ENCODE measurements around the gene MYO19.
"Not testable (repeated sequence)": the region's sequence is repeated elsewhere in the genome, so short reads cannot be mapped to it uniquely, and the experiment has no call there.

The MYO19 gene

GRCh38 chr17:36533935-36534839 lies 481 bp downstream of the MYO19 start:
- DNase-seq (ENCODE audit: low spot score), result peak; percentile 86

GRCh38 chr17:36532435-36532975 lies 2.2 kb downstream of the MYO19 start:
- DNase-seq (ENCODE audit: low spot score), result no peak

GRCh38 chr17:36529121-36529520 lies 5.5 kb downstream of the MYO19 start:
- no peak for DNase-seq (ENCODE audit: low spot score)

GRCh38 chr17:36527621-36528250 lies 6.9 kb downstream of the MYO19 start:
- DNase-seq (ENCODE audit: low spot score), result peak; percentile 77

- no peak for DNase-seq (ENCODE audit: low spot score)
These were observed 8.8 kb downstream of the MYO19 start for GRCh38 chr17:36525888-36526287.

GRCh38 chr17:36525113-36525512 lies 9.6 kb downstream of the MYO19 start:
- DNase-seq (ENCODE audit: low spot score), result no peak

- DNase-seq (ENCODE audit: low spot score), result peak; percentile 19
These were observed 10.2 kb downstream of the MYO19 start for GRCh38 chr17:36524428-36524876.

- DNase-seq (ENCODE audit: low spot score), result peak; percentile 50
These were observed 11.6 kb downstream of the MYO19 start for GRCh38 chr17:36523113-36523512.

- DNase-seq (ENCODE audit: low spot score), result peak; percentile 9
These were observed 18.8 kb downstream of the MYO19 start for GRCh38 chr17:36515837-36516236.

- DNase-seq (ENCODE audit: low spot score), result peak; percentile 17
These were observed 19.8 kb downstream of the MYO19 start for GRCh38 chr17:36514856-36515255.

- DNase-seq (ENCODE audit: low spot score), result peak; percentile 24
These were observed 22.0 kb downstream of the MYO19 start for GRCh38 chr17:36512641-36513040.

- DNase-seq (ENCODE audit: low spot score), result peak; percentile 32
These were observed 23.5 kb downstream of the MYO19 start for GRCh38 chr17:36511216-36511615.

GRCh38 chr17:36510636-36511035 lies 24.0 kb downstream of the MYO19 start:
- peak; percentile 70 for DNase-seq (ENCODE audit: low spot score)

GRCh38 chr17:36509272-36509985 lies 25.2 kb downstream of the MYO19 start:
- DNase-seq (ENCODE audit: low spot score), result peak; percentile 18

GRCh38 chr17:36508439-36508838 lies 26.2 kb downstream of the MYO19 start:
- DNase-seq (ENCODE audit: low spot score), result not testable (repeated sequence)

GRCh38 chr17:36507266-36507665 lies 27.4 kb downstream of the MYO19 start:
- DNase-seq (ENCODE audit: low spot score), result peak; percentile 19

- peak; percentile 39 for DNase-seq (ENCODE audit: low spot score)
These were observed 27.8 kb downstream of the MYO19 start for GRCh38 chr17:36506831-36507230.

GRCh38 chr17:36506249-36506826 lies 28.3 kb downstream of the MYO19 start:
- peak; percentile 33 for DNase-seq (ENCODE audit: low spot score)

- peak; percentile 34 for DNase-seq (ENCODE audit: low spot score)
These were observed 29.5 kb downstream of the MYO19 start for GRCh38 chr17:36505171-36505570.

GRCh38 chr17:36504156-36504545 lies 30.5 kb downstream of the MYO19 start:
- DNase-seq (ENCODE audit: low spot score), result peak; percentile 9

GRCh38 chr17:36503456-36504155 lies 31.1 kb downstream of the MYO19 start:
- peak; percentile 25 for DNase-seq (ENCODE audit: low spot score)
